ENCODE measurements around the gene SLC9A9.
"Not testable (repeated sequence)": the region's sequence is repeated elsewhere in the genome, so short reads cannot be mapped to it uniquely, and the experiment has no call there.

Gene SLC9A9

DNA sequence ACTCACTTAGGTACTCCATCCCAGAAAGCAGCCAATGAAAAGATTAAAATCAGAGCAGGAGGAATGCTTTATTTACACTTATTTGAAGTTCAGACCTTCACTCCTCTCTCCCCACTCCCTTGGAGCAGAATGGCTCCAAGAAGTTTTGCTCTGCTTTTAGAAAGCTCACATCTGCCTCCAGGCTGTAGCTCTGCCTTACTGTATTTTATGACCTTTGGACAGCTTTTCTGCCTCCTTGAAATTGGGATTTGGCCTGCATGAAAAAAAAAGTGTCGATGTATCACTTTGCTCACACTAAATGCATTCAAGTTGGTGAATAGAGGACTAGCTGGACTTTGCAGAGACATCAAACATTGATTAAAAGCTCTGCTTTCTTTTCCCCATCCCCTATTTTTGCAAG lies 95.3 kb downstream of the SLC9A9 start:
- no peak for DNase-seq

DNA sequence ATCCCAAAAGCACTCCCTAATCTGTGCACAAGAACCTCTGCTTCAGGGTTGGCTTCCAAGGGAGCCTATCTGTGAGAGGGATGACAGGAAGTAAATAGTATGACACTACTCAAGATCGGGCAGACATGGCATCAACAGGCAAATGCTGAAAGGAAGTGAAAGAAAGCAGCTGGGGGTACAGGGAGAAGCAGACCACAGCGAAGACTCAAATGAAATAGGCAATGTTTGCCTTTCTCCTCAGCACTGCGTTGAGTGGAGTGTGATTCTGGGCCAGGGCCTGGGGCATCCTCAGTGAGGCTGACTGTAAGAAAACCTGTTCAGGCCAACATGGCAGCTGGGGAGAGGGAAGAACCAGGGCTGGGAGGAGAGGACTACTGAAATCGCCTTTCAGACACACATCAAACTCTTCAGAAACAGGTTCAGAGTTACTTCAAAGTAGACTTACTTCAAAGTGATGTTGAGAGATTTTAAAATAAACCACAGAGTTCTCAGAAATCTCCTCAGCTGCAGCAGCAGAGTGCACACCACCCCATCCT lies 96.6 kb downstream of the SLC9A9 start:
- DNase-seq = peak; percentile 21 to 32

DNA sequence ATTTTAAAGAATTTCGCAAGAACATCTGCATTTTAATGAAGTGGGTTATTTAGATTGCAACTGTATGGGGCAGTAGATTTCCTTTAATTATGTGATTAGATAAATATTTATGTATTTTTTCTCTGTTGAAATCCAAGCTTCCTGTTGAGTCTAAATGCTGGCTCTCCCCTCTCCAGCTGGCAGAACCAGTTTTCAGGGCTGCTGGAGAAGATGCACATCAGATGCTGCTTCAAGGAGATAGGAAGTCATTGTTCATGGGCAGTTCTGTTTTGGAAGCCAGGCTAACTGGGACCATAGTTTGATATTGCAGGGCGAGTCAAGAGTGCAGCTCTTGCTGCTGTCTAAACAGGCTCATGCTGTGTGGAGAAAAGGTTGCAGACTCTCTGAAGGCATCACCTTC lies 97.4 kb downstream of the SLC9A9 start:
- DNase-seq = no peak

DNA sequence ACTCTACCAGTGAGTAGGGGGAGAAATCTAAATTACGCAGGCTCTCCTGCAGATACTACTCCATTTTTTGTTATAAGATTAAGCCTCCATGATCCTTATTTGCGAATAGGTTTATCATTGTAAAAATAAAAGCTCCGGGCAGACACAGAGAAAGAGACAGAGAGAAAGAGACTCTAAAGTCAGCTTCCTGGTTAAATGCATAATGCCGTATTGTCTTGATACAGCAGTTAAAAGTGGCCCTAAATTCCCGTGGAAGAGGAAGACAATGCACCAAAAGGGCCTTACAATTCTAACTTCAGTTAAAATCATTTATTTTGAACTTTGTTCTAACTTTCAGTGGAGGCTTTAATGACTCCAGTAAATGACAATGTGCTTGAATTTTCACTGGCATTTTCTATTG lies 98.3 kb downstream of the SLC9A9 start:
- DNase-seq = no peak

DNA sequence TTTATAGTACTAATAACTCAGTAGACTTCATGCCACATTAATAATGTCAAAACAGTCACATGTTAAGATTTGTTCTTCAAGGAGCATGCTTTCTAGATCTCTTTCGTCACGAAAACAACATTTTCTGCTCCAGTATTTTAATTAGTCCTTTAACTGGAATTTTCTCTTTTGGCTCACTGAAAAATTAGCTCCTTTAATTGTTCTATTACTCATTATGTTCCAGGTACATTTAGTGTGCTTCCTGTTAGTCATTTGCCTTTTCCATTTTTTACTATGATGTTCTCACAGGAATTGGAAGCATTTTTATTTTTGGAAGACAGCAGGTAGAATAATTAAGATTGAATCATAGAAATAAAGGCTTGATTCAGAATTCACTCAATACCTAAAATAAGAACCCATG lies 111.2 kb downstream of the SLC9A9 start:
- DNase-seq = no peak

DNA sequence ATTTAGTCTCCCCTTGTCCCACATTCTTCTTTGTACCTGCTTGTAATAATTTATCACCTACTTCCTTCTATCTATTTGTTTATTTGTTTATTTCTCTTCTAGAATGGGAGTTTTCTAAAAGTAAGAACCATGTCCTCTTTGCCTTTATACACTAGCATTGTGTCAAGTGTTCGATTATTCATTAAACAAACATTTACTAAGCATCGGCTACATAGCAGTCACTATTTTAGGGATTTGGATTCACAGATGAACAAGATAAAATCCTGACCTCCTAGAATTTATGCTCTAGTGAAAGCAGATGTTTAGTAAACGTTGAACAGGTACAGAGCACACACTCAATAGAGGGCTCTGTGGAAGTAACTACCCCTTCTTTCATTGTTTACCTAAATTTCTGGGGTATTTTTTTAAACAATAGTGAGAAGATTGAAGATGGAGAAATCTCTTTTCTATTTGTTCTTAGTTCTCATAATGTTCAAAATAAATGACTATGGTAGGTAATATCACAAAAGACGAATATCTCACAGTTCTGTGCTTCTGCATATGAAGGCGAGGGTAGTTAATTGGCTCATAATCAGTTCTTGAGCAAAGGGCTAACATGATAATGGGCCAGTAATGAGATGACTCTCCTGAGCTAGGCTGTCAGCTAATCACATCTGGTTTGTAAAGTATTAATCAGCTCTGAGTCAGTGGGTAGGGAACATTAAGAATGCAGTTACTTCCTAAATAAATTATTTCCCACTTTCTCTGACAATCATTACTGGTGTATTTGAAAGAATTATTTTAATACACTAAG lies 111.9 kb downstream of the SLC9A9 start:
- DNase-seq = no peak

DNA sequence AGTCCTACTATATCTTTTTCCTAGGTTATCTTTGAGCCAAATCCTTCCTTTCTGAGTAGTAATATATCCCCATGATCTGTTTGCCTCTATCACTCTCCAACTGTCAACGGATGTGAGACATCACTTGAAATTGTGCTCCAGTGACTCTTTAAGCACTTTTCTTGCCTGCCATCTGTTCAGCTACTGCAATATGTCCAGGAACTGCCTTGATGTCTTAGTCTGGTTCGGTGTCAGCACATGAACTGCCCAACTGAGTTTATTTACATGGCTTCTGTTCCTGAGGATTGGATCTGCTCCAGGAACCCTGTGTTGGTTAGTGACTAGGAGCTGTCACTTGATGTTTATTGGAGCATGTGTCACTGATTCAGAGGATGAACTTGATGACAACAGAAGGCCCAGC lies 116.5 kb downstream of the SLC9A9 start:
- no peak for DNase-seq

DNA sequence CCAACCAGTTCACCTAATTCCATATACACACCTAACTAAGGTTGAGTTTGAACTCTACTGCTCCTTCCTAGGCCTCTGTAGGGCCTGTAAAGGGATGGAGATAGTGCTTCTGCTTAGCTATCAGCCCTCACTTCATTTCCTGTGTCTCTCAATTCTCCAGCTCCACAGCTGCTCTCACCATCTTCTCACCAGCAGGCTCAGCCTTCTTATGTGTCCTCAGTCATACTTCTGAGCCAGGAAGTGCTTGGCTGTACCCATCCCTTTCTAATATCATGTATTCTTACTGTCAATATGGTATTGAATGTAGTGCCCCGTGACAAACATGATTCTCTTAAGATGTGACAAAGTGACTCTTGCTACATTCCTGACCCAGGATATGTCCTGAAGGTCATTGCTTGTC lies 116.9 kb downstream of the SLC9A9 start:
- no peak for DNase-seq

DNA sequence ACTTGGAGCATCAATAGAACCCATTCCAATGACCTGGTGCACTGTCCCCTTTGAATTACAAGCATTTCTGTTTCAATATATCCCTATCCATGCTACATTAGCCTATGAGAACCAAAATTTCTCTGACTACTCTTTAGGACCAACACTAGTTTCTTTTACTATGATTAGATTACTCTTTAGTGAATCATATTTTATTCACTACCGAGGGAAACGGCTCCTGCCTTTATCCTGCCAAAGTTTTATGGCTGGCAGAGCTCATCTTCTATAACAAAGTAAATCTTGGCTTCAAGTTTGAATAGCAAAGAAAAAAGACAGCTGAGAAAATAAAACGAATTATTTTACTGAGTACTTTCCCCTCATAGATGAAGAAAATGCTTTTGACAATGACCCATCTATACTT lies 120.9 kb downstream of the SLC9A9 start:
- no peak for DNase-seq

DNA sequence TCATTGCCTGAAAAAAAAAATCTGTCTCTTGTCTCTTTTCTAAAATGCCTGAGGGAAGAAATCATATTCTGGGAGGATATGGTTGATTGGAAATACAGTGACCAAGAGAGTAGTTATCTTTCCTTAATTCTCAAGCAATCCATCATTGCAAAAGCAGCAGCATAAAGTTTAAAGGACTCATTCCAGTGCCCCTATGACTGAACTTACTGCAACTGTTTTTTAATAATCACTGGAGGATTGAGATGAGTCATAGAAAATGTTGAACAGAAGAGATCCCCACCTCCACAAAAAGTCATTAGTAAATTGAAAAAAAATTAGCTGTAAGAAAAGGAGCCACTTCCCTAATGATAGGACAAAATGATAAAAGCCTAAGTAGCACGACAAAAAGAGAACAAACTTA lies 121.5 kb downstream of the SLC9A9 start:
- DNase-seq = no peak

DNA sequence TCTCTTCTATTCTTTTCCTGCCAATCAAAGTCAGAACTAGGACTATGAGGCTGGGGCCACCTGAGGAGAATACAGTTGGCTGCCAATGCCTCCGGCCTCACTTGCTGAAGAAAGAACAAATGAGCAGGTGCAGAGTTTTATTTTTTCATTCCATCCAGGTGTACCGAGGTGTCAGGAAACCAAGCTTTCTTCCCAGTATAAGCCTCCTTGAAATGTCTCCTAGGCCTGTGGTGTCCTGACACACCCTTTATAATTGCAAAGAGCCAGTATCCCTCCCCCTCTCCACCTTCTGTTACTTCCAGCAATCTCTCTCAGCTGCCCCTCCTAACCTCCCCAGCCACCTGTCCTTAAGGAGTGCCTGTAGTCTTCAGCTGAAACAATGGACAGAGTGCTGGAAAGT lies 127.9 kb downstream of the SLC9A9 start:
- DNase-seq = no peak

DNA sequence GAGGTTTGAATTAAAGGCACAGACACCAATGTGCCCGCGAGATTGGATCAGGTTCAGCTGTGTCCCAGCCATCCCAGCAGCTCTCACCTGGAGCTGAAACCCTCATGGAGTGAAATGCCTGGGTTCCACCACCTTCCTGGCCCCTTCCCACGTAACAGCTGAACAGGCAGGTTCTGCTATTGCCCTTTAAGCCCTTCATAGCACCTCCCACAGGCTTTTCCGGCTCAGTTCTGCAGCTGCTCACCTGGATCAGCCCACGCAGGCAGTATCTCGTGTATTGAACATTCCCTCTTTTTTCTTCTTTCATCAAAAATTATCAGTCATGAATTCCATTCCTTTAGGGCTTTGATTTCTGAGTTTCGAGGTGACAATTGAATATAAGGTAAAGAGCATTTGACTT lies 129.8 kb downstream of the SLC9A9 start:
- no peak for DNase-seq

DNA sequence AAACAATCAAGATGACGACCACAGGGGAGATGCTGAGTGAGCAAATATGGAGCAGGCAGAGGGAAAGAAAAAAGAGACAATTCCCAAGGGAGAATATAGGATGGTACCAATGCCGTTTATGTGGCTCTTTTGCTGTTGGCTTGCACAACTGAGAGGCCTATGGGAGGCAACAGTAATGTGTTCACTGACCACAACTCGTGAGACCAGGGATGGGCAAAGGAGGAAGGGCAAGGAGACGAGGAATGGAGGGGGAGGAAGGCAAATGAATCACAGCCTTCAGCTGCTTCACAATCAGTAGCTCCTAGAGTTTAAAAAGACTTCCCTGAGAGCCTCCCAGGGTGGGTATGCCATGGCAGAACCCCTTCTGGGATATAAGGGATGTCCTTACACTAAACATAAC lies 131.5 kb downstream of the SLC9A9 start:
- DNase-seq = no peak

DNA sequence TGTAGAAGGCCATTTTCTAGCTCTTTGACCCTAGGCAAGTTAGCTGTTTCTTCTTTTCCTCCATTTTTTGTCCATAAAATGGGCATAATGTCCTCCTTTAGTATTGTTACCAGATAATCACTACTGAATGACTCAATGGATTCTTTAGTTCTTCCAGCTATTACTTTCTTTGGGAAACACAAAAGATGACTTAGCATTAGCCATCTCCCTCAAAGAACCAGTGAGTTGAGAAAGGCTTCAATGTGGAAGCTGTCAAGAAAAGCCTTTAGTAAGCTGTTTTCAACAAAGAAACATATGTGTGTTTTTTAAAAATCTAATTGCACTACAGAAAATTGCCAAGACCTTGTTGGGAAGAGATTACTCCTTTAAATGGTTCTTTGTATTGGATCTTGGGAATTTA lies 135.7 kb downstream of the SLC9A9 start:
- no peak for DNase-seq

DNA sequence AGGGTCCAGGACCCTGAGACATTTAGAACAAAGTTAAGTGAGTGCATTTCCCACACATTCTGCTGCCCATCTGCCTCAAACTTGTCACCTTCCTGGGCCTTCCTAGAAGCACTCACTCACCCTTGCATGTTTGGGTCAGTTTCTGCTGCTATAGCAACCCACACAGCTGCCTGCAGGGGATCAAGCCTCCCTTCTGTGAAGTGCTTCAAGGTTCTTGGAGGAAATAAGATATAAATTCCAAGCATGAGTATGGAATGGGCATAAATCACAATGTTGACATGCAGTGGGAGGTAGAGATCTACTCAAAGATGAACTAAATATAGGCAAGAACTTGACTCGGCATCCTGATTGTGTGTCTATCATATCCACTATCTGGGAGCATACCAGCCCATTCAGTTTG lies 140.4 kb downstream of the SLC9A9 start:
- DNase-seq = no peak

DNA sequence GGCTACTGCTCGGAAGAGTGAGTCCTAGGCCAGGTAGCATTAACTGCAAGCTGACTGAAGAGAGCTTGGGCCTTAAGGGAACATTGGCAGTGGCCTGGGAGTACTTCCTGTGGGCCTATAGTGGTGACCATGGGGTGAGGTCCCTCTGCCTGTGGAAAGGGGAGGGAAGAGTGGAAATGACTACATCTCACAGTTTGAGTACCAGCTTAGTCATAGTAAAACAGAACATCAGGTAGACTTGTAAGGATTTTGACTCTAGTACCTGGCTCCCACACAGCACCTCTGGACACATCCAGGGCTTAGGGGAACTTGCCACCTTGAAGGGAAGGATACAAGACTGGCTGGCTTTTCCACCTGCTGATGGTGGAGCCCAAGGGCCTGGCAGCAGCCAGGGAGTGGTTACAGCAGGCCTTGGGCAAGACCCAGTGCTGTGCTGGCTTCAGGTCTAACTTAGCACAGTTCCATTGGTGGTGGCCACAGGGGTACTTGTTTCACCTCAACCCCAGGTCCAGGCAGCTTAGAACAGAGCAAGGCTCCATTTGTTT lies 147.8 kb downstream of the SLC9A9 start:
- no peak for DNase-seq

DNA sequence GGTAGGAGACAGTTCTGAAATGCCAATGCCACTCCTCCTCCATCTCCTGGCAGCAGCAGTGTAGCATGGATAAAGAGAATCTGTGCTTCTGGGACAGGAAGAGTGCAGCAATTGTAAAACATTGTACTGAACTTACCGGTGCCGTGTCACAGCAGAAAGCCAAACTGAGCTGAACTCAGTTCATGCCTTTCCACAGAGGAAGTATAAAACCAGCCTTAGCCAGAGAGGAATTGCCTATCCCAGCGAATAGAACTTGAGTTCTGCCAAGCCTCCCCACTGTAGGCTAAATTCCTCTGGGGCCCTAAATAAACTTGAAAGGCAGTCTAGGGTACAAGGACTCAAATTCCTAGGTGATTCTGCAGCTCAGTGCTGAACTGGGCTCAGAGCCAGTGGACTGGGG lies 148.8 kb downstream of the SLC9A9 start:
- no peak for DNase-seq

DNA sequence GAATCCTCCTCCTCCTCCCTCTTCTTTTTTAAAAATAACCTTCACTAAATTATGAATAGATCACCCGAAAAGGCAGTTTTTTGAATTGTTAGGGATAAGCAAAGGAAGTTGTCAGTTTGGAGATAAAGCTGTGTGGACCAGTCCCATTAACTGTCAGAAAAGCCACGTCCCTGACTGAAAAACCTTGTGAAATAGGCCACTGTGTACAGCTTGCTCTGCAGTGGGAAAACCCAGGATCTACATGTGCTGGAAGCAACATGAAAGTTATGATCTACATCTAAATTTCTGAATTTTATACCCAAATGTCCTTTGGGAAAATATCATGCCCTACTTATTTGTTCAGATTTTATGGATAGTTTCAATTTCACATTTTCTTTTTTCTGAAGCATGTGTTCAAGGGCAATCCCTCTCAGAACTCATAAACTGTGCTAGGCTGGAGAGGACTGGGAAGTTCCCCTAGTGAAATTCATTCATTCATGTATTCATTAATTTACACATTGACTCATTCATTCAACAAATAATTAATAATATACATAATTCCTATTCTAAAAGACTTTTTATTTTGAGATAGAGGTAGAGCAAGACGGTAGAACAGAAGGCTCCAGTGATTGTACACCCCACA lies 149.5 kb downstream of the SLC9A9 start:
- no peak for DNase-seq

DNA sequence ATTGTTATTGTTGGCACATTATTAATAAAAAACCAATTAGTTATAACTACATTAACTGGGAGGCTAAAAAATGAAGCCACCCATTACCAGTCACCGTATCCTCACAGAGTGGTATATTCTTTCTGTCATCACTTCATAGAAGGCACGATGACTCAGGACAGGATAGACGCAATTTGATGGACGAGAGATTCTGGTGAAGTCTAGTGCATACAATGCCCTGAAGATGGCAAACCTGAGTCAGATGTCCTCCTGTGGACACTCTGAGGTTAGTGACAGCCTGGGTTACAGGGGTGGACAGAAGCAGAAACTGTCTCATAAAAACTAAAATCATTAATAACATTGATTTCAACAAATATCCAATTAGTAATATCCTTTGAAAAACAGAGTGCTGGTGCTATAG lies 150.3 kb downstream of the SLC9A9 start:
- no peak for DNase-seq

DNA sequence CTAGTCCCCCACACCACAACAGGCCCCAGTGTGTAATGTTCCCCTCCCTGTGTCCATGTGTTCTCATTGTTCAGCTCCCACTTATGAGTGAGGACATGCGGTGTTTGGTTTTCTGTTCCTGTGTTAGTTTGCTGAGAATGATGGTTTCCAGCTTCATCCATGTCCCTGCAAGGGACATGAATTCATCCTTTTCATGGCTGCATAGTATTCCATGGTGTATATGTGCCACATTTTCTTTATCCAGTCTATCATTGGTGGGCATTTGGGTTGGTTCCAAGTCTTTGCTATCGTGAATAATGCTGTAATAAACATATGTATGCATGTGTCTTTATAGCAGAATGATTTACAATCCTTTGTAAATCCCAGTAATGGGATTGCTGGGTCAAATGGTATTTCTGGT lies 152.9 kb downstream of the SLC9A9 start:
- not testable (repeated sequence) for DNase-seq

DNA sequence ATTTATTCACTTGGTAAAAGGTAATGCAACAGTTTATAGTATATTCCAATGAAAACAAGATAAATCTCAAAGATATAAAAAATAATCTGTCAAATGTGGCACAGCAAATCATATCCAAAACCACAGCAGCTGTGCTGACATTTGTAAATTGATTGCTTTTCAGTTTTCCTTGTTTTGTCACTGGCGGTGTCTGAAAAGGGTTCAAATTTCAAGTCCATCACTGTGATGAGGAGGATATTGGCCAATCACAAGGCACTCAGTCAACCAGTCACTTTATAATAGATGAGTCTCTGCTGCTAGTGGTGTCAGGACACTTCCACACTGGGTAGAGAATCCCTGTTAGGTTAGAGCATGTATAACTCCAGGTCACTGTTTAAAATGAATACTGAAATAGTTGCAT lies 154.8 kb downstream of the SLC9A9 start:
- no peak for DNase-seq

DNA sequence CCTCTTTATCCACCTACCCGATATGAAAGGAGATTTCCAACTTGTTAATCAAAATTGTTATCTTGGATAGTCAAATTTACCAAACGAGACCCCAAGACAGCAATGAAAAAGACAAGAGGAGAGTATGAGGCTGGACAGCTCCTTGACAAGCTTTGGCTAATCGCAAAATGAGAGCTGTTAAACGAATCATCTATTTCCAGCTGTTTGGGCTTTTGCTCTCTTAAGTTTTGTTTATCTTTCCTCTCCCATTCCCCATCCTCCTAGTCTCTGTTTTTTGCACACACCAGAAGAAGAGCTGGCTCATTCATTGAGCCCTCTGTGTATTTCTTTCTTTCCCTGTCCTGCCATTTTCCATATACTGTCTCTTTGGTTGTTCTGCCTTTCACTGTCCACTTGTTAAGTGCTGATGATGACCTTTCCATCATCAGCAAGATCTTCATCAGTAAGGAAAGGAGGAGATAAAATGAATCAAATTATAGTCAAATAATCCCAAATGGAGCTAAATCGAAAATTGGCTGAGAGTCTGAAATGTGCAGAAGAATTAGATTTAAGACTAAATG lies 161.6 kb downstream of the SLC9A9 start:
- DNase-seq = no peak

DNA sequence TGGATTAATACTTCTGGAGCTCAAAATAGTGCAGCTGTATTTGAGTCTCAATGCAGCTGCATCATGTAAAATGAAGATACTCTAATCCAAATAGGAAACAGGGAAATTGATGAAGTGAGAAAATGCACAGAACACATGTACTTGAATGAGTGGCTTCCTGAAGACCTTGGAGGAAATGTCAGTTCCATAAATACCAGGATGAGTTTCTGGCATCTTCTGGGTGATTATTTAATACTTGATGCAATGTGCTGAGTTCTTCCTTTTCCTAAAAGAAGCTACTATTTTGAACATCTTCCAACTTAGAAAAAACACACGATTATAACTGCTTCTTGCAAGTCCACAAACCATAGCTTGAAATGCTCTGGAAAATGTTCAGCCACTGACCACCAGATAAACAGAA lies 162.8 kb downstream of the SLC9A9 start:
- DNase-seq = no peak

DNA sequence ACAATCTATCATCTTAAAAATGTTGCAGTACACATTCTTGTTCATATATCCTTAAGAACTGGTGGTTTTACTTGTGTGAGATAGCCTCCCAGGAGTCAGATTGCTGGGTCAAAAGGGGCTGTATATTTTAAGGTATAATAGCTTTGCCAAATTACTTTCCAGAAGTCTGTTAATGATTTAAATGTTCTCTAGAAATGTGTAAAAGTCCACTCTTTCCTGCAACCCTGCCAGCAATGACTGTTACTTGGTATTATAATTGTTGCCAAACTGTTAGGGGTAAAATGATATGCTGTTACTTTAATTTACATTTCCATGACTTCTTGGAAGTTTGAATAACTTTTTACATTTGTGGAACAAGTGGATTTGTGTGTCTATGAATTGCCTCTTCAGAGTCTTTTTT lies 170.8 kb downstream of the SLC9A9 start:
- no peak for DNase-seq
